ENCODE results near the gene PES1. TPM values are rescaled to one million over a fixed set of nuclear protein-coding genes. Genes with fewer than 3 reads are reported as not detected.

Gene PES1
- 97.2 and 108 TPM in 2 replicates for total RNA-seq

DNA sequence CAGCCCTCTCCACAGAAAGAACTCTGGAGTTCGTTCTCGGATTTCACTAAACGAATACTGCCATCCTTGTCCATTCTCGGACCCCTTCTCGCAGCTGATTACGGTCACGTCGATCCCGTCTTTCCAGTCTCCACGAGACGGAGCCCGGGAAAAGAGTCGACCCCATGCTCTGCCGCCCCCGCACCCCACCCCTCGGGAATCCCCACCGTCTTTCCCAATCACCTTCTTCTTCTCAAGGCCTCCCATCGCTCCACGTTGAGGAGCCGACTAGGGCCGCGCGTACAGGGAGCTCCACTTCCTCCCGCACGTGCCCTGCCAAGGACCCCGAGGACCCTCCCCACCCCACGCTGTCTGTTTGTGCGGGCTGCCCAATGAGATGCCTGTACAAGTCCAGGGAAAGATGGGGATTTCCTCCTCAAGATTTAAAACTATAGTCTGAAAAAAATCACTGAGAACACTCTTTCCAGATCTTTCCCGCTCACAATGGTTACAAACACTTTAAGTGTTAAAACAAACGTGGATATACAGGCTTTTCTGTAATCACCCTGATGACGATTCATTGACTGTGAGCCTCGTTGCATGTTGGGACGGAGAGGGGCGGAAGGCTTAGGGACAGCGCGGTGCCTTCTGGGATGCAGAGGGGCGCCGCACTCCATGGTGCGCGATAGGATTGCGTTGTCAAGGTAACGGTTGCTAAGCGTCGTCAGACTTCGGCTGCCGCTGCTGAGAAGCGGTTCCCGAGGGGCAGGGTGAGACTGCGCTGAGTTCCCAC, at the start of gene PES1:
PES1 (minus strand) TSS at position 323 of the 772 bp plus-strand sequence; CDS start at position 246, 77 bp downstream.
- Histone ChIP-seq H3K27me3 (ENCODE audit: control insufficient read depth, insufficient read depth, low read length) (peaks cover 2% of the 10 kb centered on the region), H3K4me3 (ENCODE audit: low read depth, low read length) (peak within 1 kb of the TSS; percentile 89), H3K36me3 (ENCODE audit: control insufficient read depth, insufficient read depth, low read length) (peaks cover 16% of the 10 kb centered on the region)
- DNase-seq (ENCODE audit: low read depth), result peak; percentile 93
- no peak for TF ChIP-seq CTCF (IDR thresholded peaks at IDR 0.05; ENCODE audit: insufficient read depth, low read length, severe bottlenecking)
- peak; percentile 99 for FAIRE-seq

DNA sequence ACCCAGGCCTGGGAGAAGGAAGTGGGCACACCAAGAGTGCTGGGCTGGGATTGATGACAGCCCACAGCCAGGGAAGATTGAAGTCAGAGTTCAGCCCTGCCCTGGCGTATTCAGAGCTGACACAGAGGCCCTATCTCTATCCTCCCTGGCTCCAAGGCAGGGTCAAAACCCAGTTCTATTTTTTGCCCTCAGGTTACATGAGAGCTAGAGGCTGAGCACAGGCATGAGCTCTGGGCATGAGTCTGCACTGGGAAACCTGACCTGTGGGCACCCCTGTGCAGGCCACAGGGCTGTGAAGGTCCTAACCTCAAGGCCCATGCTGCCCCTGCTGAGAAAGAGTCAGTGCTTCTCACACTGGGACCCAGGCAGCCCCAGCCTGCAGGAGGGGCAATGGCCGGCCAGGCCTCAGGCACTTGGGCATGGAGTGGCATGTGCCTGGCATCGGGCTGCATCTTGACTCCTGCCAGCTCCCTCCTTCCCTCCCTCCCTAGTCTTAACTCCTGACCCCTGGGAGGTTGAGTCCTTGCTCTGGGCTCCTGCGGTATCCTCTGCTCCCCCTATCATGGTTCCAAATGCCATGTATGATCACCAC, 49.2 kb upstream of the PES1 start:
- Histone ChIP-seq H3K27me3 (ENCODE audit: control insufficient read depth, insufficient read depth, low read length) (no peaks in the 10 kb centered on the region), H3K36me3 (ENCODE audit: control insufficient read depth, insufficient read depth, low read length) (no peaks in the 10 kb centered on the region), H3K4me3 (ENCODE audit: low read depth, low read length) (no peak overlapping the region)
- no peak for TF ChIP-seq CTCF (IDR thresholded peaks at IDR 0.05; ENCODE audit: insufficient read depth, low read length, severe bottlenecking)
- no peak for FAIRE-seq
- DNase-seq (ENCODE audit: low read depth), result no peak

DNA sequence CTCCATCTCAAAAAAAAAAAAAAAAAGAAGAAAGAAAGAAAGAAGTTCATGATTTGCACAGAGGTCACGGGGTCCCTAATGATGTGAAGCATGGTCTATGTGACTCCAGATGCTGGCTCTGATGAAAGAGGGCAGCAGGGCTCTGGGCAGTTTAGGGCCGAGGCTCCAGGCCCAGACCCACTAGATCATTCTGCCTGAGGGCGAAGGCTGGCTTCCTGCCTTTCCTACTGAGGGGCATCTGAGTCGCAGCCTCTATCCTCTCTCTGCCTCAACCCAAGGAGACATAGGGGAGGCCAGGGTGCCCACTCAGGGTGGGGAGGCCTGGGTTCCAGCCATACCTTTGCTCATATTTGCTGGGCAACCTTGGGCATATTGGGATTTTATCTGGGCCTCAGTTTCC, 48.7 kb upstream of the PES1 start:
- Histone ChIP-seq H3K36me3 (ENCODE audit: control insufficient read depth, insufficient read depth, low read length) (no peaks in the 10 kb centered on the region), H3K27me3 (ENCODE audit: control insufficient read depth, insufficient read depth, low read length) (no peaks in the 10 kb centered on the region), H3K4me3 (ENCODE audit: low read depth, low read length) (no peak overlapping the region)
- TF ChIP-seq CTCF (IDR thresholded peaks at IDR 0.05; ENCODE audit: insufficient read depth, low read length, severe bottlenecking), result no peak
- DNase-seq (ENCODE audit: low read depth) (no peak), FAIRE-seq (no peak)

- no peak for FAIRE-seq
- no peak for TF ChIP-seq CTCF (IDR thresholded peaks at IDR 0.05; ENCODE audit: insufficient read depth, low read length, severe bottlenecking)
- no peak overlapping the region for H3K4me3 ChIP-seq (ENCODE audit: low read depth, low read length)
- no peaks in the 10 kb centered on the region for H3K27me3 ChIP-seq (ENCODE audit: control insufficient read depth, insufficient read depth, low read length)
- DNase-seq (ENCODE audit: low read depth), result no peak
- no peaks in the 10 kb centered on the region for H3K36me3 ChIP-seq (ENCODE audit: control insufficient read depth, insufficient read depth, low read length)
Observed at GRCh38 chr22:30637701-30638114, 46.0 kb upstream of the PES1 start.

- FAIRE-seq, result no peak
Observed at GRCh38 chr22:30636226-30637077, 44.7 kb upstream of the PES1 start.

More at GRCh38 chr22:30636226-30637077, 44.7 kb upstream of the PES1 start:
- no peak for DNase-seq (ENCODE audit: low read depth)
- no peak for TF ChIP-seq CTCF (IDR thresholded peaks at IDR 0.05; ENCODE audit: insufficient read depth, low read length, severe bottlenecking)
- no peaks in the 10 kb centered on the region for H3K27me3 ChIP-seq (ENCODE audit: control insufficient read depth, insufficient read depth, low read length)
- no peaks in the 10 kb centered on the region for H3K36me3 ChIP-seq (ENCODE audit: control insufficient read depth, insufficient read depth, low read length)
- H3K4me3 ChIP-seq (ENCODE audit: low read depth, low read length), result peak overlapping the region; percentile 49
